OCI-M2 (cell line): ENCODE measurements around the gene EPM2AIP1.
A peak's percentile ranks its signal among the peaks of the same experiment; 100 is the strongest.
"Not testable (repeated sequence)": the region's sequence is repeated elsewhere in the genome, so short reads cannot be mapped to it uniquely, and the experiment has no call there.

Experiments used
- DNase-seq: peaks from one replicate; lab custom pipeline; 2025; ENCODE audit not compliant: unreplicated experiment; lab: John Stamatoyannopoulos, UW

Gene EPM2AIP1

GRCh38 chr3:36993326-36994283 is 674 bp upstream of the EPM2AIP1 start, which contains the start of gene MLH1:
Gene MLH1, plus strand, starts transcription at chr3:36993518. Its CDS starts 30 bp downstream, at chr3:36993548.
- DNase-seq = no peak

DNA sequence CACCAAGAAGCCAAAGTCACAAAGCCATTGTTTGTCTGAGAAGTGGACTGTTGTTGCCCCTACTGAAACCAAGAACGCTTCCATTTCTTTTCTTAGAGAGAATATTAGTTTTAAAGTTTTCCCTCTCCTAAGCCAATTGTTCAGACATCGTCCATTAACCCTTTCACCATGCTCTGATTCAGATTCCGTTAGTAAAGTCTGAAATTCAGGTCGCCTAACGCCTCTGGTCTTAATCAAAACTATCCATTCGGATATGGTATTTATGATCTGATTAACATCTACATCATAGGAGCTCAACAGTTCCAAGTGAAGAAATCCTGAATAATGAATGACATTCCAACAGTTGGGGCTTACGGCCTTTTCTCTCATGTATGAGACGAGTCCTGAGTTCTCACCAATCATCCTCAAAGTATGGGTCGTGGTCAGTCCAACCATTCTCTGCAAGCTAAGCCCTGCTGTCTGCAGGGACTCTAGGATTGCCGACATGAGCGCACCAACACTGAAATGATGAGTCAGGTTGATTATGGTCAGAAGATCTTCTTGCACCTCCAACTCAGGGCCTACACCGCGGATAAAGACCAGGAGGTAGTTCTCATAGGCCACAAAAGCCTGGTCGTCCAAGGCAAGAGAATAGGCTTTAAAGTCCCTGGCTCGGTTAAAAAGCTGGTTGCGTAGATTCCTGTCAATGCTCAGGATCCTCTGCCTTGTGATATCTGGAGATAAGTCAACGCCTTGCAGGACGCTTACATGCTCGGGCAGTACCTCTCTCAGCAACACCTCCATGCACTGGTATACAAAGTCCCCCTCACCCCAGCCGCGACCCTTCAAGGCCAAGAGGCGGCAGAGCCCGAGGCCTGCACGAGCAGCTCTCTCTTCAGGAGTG is 767 bp downstream of the EPM2AIP1 start:
- DNase-seq = no peak

GRCh38 chr3:36991147-36991546 is 1.8 kb downstream of the EPM2AIP1 start:
- DNase-seq = no peak

GRCh38 chr3:36989568-36989967 is 3.4 kb downstream of the EPM2AIP1 start:
- DNase-seq = no peak

DNA sequence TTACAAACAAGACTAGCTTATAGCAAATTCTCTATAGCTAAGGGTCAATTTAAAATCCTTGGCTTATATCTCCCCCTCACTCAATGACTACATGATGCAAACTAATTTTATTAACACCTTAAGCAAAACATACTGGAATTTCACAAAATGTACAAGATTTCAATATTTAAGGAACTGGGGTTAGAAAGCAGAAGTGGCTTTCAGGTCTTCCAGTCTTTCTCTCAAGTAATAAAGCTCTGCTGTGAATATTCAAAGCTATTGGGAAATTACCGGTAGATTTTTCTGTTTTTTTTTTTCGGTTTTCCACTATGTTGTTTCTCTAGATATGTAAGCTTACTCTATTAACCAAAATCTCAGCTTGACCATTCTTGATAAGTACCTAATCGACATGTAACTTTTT is 3.9 kb downstream of the EPM2AIP1 start:
- no peak for DNase-seq

GRCh38 chr3:36988356-36988755 is 4.6 kb downstream of the EPM2AIP1 start:
- DNase-seq = no peak

DNA sequence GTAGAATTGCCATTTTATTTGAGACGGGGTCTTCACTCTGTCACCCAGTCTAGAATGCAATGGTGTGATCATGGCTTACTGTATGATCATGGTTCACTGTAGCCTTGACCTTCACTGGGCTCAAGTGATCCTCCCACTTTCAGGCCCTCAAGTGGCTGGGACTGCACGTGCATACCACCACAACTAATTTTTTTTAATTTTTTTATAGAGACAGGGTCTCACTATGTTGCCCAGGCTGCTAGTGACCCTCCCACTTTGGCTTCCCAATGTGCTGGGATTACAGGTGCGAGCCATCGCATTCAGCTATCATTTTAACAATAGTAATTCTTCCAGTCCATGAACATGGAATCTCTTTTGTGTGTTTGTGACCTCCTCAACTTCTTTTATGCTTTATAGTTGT is 11.9 kb downstream of the EPM2AIP1 start:
- no peak for DNase-seq

- DNase-seq = no peak
These were observed 19.8 kb downstream of the EPM2AIP1 start for GRCh38 chr3:36973139-36973538.

DNA sequence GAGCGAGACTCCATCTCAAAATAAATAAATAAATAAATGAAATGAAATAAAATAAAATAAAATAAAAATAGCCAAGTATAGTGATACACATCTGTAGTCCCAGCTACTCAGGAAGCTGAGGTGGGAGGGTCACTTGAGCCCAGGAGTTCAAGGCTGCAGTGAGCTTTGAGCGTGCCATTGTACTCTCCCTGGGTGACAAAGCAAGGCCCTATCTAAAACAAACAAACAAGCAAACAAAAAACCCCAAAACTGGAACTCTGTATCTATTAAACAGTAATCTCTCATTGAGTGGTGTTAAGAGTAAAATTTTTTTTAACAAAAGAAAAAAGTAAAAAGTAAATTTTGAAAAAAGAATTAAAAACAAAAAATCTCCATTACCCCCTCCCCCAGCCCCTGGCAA is 20.8 kb downstream of the EPM2AIP1 start:
- no peak for DNase-seq

- peak; percentile 93 for DNase-seq
These were observed 23.1 kb downstream of the EPM2AIP1 start for GRCh38 chr3:36969540-36970432.

- DNase-seq = no peak
These were observed 23.8 kb downstream of the EPM2AIP1 start for GRCh38 chr3:36969085-36969484.

DNA sequence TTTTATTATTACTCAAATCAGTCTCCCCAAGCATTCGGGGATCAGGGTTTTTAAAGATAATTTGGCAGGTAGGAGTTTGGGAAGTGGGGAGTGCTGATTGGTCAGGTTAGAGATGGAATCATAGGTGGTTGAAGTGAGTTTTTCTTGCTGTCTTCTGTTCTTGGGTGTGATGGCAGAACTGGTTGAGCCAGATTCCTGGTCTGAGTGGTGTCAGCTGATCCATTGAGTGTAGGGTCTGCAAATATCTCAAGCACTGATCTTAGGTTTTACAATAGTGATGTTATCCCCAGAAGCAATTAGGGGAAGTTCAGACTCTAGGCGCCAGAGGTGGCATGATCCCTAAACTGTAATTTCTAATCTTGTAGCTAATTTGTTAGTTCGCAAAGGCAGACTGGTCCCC is 27.5 kb downstream of the EPM2AIP1 start:
- DNase-seq = no peak

DNA sequence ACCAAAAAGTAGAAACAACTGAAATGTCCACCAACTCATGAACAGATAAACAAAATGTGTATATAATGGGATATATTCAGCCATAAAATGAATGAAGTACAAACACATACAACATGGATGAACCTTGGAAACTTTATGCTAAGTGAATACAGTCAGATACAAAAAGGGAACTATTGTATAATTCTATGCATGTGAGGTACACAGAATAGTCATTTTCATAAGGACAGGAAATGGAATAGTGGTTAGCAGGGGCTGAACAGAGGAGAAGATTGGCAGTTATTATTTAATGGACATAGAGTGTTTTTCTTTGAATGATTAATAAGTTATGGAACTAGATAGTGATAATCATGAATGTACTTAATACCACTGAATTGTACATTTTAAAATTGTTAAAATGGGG is 28.1 kb downstream of the EPM2AIP1 start:
- DNase-seq = no peak

DNA sequence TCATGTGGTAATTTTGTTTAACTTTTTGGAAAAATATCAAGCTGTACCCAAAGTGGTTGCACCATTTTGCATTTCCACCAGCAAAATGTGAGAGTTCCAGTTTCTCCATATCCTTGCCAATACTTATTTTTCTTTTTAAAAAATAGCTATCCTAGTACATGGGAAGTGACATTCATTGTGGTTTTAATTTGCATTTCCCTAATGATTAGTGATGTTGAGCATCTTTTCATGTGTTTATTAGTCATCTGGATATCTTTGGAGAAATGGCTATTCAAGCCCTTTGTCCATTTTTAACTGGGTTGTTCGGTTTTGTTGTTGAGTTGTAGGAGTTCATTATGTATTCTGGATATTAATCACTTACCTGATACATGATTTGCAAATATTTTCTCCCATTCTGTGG is 28.6 kb downstream of the EPM2AIP1 start:
- DNase-seq = no peak

DNA sequence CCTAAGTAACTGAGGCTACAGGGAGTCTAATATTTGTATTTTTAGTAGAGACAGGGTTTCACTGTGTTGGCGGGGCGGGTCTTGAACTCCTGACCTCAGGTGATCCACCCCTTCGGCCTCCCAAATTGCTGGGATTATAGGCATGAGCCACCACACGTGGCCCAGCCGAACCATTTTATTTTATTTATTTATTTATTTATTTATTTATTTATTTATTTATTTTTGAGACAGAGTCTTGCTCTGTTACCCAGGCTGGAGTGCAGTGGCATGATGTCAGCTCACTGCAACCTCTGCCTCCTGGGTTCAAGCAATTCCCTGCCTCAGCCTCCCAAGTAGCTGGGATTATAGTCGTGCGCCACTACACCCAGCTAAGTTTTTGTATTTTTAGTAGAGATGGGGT is 29.9 kb downstream of the EPM2AIP1 start:
- DNase-seq = not testable (repeated sequence)

- no peak for DNase-seq
These were observed 32.4 kb downstream of the EPM2AIP1 start for GRCh38 chr3:36960502-36960901.

GRCh38 chr3:36959821-36960220 is 33.1 kb downstream of the EPM2AIP1 start:
- no peak for DNase-seq

- DNase-seq = peak; percentile 69
These were observed 34.9 kb downstream of the EPM2AIP1 start for GRCh38 chr3:36957862-36958686.

DNA sequence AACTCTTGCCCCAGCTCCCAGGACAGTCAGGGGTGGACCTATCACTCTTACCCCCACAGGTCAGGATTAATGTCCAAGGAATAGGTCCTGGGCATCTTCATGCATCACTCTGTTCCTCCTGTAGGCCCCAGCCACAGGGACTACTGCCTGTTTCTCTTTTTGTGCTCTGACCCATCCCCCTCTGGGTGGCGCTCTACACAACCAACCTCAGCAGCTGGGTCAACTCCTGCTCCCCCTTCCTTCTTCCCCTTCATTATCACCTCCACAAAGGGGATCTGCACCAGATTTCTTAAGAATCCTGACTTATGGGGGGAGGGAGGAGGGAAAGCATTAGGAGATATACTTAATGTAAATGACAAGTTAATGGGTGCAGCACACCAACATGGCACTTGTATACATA is 35.9 kb downstream of the EPM2AIP1 start:
- DNase-seq = no peak

DNA sequence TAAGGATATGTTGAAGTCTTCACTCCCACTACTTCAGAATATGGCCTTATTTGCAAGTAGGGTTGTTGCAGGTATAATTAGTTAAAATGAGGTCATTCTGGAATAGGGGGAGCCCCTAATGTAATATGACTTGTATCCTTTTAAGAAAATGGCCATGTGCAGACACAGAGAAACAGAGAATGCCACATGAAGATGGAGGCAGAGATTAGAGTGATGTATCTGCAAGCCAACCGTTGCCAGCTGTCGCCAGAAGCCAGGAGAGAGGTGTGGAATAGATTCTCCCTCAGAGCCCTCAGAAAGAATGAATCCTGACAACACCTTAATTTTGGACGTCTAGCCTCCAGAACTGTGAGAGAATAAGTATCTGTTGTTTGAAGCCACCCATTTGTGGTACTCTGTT is 36.8 kb downstream of the EPM2AIP1 start:
- no peak for DNase-seq
